Right renal pelvis (tissue), 4 donors: ENCODE measurements around the gene GNL1. TPM values are rescaled to one million over a fixed set of nuclear protein-coding genes. Genes with fewer than 3 reads are reported as not detected.

Experiments used
- DNase-seq, 4 donors: peaks; one replicate each; pipeline ENCODE4 v3.0.0-alpha.2; 2013; ENCODE audit warnings: low read depth in 4 of 4, low spot score in 3 of 4, missing footprints in 1 of 4
- polyA plus RNA-seq, 4 donors: library from polyadenylated mRNA; unstranded; fragments of 120-200 nt; gene quantifications; one replicate each; pipeline ENCODE4 v1.2.1, GENCODE V29; 2013; ENCODE audit not compliant: insufficient read length in 4 of 4

Gene GNL1
- polyA plus RNA-seq, 4 donors: 79.2 to 108 (median 85.3) TPM

DNA sequence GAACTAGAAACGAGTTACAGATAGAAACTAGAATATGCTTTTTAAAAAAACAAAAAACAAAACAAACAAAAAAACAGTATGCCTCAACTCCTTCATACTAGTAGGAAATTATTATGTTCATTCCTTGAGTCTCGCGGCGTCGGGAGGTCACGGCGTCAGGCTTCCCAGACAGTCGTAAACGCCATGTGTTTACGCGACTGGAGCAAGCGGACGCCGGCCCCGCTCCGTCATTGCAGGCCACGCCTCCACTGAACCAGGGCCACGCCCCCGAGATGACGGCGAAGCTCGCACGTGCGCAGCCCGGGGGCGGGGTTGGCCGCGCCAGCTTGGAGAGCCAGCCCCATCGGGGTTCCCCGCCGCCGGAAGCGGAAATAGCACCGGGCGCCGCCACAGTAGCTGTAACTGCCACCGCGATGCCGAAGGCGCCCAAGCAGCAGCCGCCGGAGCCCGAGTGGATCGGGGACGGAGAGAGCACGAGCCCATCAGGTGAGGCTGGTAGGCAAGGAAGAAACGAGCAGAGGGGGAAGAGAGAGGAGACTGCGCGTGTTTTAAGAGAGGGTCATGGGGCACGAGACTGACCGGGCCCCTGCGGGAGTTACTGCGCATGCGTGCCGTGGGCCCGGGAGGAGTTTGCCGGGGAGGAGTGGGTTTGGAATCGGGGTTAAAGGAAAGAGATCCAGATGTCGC, 14.9 kb upstream of the GNL1 start, which contains the start of gene ABCF1:
Gene ABCF1, plus strand, starts transcription at position 368 of the 687 bp plus-strand sequence. Its CDS starts 46 bp downstream, at position 414.
- DNase-seq: peak; percentile 93 to 99 (median 94)

DNA sequence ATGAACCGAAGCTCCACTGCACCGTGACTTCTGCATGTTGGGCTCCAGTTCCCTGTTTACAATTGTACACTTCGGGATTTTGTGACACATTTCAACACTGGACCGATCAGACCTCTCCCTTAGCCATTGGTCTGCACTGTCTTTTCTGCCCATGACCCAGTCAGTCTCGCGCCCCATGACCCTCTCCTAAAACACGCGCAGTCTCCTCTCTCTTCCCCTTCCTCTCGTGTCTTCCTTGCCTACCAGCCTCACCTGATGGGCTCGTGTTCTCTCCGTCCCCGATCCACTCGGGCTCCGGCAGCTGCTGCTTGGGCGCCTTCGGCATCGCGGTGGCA, 14.4 kb upstream of the GNL1 start:
- DNase-seq: no peak

DNA sequence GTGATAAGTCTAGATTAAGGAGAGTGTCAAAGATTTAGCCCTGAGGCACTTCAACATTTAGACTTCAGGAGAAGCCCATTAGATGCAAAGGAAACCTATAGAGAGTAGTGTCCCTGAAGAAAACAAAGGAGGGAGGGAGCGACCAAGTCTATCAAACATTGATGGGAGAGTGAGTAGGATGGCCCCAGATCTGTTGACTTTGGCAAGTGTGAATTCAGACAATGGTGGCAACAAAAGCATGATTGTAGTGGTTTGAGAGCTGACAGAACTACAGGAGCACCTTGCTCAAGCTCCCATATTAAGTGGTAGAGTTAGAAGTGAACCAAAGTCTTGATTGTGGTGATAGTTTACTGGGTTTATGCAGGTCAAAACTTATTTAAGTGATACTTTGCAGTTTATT, 14.0 kb upstream of the GNL1 start:
- DNase-seq: no peak

DNA sequence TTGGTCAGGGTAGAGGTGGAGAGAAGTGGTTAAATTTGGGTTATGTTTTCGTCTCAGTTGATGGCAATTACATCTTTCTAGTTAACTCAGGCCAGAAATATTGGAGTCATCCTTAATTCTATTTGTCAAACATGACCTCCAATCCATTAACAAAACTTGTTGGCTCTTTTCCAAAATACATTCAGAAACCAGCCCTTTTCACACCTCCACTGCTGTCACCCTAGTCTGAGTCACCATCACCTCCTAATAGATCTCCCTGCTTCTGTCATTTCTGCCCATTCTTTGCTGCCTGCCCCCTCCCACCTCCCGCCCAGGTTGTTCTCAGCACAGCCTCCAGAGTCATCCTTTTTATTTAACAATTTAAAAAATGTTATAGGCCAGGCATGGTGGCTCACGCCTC, 12.0 kb upstream of the GNL1 start:
- no peak for DNase-seq

DNA sequence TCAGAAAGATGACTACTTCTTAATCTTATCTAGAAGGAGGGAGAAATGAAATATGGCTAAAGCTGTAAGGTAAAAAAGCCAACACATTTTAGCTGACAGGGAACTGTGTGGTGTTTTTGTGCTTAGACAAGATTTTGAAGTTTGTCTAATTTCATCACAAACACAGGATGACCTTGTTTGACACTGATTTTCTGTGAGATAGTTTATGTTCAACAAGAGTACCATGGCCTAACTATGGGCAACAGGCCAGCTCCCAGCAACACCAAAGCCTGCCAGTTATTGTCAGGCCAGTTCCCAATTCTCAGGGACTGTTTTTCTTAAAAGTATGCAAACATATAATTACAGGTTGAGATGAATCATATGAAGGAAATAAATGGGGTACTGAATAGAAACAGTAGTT, 9.5 kb upstream of the GNL1 start:
- no peak for DNase-seq

DNA sequence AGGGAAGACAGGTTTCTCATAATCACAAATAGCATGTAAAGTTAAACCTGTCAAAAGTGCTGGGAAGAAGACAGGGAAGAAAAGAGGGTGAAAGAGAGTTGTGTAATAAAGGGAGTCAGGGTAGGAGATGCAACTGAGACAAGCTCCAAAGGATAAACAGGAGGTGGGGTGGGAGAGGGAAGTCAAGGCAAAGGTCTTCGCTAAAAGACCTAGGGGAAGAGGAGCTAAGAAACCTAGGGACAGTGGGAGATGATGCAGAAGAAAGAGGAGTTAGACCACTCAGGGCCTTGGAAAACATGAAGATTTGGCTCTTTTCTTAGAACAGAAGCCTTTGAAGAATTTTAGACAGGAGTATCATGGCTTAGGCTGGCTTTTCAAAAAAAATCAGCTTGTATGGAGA, 7.8 kb upstream of the GNL1 start:
- DNase-seq: no peak

DNA sequence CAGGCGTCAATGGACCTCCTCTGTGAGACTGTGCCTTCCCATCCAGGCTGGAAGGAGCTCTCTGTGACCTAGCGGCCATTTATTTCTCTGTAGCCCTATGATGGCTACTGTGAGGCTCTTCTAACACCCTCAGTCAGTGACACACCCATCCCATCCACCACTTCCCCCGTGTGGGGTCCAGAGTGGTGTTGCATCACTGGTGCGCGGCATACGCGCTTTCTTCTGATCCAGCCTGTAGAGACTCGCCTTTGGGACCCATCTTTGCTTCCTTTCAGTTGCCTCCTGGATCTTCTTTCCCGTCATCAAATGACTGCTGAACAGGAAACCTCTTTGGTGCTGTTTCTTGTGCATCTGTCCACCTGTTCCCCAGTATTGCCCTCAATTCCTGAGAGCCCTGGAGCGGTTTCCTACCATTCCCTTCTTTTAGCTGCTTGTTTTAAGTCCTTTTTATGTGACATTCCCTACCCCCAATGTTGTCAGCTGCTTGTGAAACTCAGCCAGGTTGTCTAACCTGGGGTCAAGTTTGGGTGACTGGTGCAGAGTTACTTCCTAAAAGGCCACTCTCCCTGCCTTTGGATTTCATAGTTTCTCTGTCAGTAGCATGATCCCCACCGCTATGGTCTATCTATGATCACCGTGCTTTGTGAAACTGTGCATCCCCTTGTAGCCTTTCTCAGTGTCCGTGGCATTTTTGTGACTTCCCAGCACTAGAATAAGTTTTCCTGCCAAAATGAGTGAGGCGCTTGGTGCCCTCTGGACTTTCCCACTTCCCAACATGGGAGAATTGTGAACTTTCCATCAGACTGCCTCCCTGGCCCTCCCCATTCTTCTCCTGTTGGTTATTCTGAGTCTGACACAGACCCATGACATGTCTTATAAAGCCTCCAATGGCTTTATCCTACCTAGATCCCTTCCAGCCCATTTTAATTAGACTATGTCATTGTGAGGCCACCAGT, 6.5 kb upstream of the GNL1 start:
- DNase-seq: no peak

DNA sequence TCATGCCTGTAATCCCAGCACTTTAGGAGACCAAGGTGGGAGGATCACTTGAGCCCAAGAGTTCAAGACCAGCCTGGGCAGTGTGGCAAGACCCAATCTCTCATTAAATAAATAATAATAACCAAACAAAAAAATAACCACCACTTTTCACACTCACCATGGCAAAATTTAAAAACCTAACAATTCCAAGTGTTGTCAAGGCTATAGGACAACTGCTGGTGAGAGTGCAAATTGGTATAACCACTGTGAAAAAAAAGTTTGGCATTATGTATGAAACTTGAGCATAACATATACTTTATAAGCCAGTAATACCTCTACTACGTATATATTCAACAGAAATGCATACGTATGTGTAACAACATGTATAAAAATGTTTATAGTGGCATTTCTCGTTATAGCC, 4.6 kb upstream of the GNL1 start:
- no peak for DNase-seq

DNA sequence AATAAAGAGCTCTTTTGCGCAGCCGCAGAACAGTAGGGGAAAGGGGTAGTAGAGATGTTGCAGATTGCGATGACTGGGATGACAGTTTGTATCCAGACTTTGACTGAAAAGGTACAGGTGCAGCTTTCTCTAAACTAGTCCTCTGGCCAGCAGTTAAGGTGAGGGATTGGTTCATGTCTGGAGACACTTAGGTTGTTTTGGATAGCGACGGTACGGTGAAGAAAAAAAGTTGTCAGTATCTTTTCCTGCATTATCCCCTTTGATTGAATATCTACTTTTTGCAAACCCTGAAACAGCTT, 1.3 kb upstream of the GNL1 start:
- no peak for DNase-seq

DNA sequence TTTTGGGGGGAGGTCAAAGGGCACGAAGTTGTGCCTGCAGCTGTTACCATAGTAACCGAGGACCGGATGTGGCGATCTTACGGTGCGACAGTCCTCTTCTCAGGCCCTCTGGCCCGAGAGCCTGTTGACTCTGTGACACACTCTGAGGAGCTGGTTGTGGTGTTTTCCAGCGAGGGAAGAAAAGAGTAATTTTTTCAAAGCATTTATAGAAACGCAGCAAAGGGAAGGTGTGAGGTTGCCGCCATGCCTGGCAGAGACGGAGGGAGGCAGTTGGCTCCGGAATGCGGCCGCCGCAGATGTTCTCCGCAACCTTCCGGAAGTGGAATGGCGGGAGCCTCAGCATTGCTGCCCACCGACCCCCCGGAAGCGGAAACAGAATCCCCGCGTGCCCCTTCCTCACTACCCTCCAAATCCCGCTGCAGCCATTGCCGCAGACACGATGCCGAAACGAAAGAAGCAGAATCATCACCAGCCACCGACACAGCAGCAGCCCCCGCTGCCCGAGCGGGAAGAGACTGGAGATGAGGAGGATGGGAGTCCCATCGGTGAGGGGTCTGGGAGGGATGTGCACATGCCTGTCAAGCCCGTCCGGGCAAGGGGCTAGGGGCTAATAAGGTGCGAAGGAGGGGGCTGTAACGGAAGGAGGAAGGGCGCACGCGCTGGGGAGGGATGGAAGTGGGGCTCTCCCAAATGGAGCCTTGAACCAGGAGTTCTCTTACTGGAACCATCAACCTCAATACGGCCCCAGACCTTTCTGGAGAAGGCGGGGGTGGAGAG, 805 bp upstream of the GNL1 start, which contains the start of gene PRR3:
Gene PRR3, plus strand, starts transcription at position 390 of the 777 bp plus-strand sequence. Its CDS starts 50 bp downstream, at position 440.
- peak; percentile 86 to 92 (median 88) for DNase-seq

DNA sequence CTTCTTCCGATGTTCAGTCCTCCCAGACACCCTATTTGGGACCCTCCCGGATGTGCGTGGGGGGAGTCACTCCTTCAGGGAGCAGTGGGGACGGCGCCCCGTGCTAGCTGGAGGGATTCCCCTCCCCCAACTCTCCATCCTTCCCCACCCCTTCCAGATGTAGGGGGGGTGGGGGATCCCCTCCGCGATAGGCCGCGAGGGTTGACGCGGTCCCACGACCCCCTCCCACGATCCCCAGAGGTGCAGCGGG, 548 bp downstream of the GNL1 start:
- DNase-seq: peak in 1 of 4 donors; percentile 71

DNA sequence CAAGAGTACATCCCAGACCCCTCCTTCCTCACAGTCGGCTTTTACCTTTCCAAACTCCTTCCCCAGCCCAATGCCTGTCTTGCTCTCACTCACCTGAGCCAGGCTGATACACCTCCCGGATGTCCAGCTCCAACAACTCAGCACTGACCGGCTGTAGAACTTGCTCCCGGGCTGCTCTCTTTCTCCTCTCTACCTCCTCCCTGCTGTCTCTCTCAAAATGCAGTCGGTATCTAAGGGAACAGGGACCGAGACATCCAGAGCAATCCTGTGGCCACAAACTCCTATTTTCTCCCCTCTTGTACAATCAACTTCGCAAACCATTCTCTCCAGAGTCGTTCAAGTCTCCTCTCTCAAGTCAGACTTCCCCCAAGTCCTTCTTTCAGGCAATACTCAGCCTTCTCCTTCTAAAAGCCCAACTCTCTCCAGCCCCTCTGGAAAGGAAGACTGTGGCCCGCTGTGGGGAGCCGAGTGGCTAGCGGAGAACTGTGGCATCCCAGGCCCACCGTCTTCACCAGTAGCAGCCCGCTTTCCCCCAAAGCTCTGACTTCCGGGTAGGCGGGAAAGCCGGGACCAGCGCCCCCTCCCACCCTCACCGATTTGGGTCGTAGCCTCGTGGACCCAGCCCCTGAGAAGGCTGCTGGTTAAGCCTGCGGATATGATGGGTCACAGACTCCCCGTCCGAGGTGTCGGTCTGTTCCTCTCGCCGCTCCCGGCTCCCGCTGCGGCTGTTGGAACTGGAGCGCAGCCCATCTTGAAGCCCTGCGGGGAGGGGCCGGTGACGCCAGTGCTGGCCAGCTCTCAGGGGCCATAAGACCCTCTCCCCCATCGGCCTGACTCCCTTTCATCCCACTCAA, 1.1 kb downstream of the GNL1 start:
- peak in 1 of 4 donors; percentile 50 for DNase-seq

DNA sequence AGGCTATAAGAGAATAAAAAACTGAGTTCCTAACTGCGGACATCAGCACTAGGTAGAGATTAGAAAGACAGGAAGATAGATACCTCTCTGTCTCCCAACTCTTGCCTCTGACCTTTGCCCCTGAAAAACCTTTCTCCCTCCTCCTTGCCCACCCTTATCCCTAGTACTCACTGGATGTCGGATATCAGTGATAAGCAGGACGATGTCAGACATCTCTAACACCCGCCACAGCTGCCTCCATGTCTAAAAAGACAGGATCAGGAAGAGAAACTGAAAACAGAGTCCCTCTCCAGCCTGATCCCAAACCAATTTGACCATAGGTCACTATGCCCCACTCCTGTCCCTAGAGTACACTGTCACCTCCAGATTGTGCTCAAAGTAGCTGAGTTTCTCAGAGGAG, 1.9 kb downstream of the GNL1 start:
- DNase-seq: no peak

DNA sequence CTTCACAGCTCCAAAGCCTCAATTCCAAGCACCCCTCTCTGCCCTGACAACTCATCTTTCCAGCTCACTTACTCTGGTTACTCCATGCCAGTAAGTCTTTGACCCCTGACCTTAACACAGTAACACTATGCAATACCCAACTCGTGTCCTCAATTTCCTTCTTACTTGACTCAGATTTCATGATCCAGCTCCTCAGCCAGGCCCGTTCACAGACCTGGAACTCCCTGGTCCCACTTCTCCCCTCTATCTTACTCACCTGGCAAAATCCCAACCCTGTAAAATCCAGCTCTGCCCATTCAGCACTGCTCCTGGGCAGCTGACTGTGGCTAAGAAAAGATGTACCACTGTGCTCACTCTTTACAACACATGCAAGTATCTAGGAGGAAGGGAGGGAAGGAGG, 7.9 kb downstream of the GNL1 start:
- DNase-seq: no peak

DNA sequence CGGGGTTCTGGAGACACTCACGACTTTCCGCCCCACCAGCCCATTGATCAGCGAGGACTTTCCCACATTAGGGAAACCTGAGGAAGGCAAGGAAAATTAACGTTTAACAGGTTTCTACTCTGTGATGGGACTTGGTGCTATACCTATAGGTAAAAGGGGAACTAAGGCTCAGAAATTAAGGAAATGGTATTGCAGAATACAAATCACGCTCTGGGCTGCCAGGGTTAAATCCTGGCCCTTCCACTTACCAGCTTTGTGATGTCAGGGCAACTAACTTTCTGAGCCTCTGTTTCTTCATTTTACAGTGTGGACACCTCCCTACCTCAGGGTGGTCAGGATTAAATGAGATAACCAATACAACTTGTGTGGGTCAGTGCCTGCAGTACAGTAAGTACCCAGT, 8.8 kb downstream of the GNL1 start:
- no peak for DNase-seq

DNA sequence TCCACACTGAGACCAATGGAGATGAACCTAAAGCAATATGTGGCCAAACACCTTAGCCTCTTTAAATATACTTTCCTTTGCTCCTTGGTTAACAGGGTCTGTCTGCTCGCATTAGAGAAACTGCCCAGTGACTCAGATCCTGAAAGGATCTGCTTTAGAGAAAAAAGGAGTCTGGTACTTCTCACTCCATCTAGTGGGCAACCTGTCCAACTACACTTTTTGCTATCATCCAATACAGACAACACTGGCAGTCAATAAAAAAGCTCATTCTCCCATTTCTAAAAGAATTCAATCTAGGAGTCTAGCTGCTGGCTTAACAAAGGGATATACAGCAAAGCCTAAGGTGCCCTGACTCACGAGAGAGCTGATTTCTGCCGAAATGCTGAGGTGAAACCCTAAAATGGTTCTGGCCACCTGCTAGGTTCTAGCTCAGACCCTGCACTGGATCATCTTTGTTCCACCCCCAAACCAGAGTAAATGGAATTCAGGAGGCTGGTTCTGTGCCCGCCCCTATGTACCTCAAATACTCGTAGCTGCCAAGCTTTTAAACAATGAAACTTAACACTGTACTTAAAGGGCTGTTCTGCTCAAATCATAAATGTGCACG, 11.5 kb downstream of the GNL1 start:
- peak in 1 of 4 donors; percentile 22 for DNase-seq

DNA sequence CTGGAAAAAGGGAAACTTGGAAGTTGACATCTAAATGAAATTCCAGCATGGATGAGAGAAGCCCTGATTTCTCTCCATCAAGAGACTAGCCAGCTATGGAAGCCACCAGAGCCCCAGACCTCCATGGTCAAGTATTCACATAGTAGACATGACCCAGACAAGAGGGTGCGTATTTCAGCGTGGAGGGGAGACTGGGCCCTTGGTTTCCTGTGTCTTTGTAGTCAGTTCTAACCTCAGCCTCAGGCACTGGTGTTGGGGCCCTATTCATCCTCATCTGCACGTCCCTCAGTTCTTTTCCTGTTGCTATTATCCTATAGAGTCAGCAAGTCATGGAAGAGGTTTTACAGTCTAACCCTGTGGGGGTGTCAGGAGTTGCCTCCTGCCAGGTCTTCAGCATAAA, 12.5 kb downstream of the GNL1 start:
- no peak for DNase-seq

DNA sequence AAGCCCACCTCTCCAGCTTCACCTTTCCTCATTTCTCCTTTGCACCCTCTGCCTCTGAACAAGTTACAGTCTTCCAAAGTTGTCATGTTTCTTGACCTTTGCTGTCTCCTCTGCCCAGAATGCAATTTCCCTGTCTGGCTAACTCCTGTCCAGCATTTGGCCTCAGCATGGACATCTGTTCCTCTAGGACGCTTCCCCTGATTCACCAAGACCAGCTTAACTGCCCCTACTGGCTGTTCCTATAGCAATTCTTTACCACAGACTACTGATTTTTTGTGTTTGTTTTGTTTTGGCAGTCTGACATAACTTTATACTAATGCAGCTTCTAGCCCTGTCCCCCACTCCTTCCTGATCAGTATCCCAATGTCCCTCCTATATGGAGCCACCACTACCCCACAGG, 13.4 kb downstream of the GNL1 start:
- no peak for DNase-seq

DNA sequence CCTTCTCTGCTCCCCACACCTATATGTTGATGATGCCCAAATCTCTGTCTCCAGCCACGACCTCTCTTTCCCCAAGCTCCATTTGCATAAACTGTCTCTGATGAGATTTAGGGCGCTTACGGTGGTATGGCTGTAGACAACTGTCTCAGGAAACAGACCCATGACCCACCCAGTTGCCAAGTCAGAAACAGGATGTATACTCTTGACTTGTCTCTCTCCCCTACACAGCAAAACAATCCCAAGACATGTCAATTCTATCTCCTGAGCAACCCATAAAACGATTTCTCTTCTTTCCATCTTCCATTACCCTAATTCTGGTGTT, 13.9 kb downstream of the GNL1 start:
- DNase-seq: no peak
